Testis (tissue), 2 donors: ENCODE measurements around the gene FBLL1.

Experiments used
- POLR2A ChIP-seq: fragments of 450-650 bp; IDR thresholded peaks from one replicate; pipeline ENCODE4 v1.6.1; 2017; ENCODE audit warnings: antibody characterized with exemption, mild to moderate bottlenecking, moderate library complexity
- TF ChIP-seq, protein P1 (sequence below), 3 experiments: fragments of 450-650 bp in 2 of 3; fragments of 200-600 bp in 1 of 3; sonication (generic) in 1 of 3; IDR thresholded peaks; one replicate each; pipeline ENCODE4 v1.5.1; 2016 to 2019; ENCODE audit warnings: antibody characterized with exemption in 3 of 3, mild to moderate bottlenecking in 2 of 3, moderate library complexity in 1 of 3

DNA sequence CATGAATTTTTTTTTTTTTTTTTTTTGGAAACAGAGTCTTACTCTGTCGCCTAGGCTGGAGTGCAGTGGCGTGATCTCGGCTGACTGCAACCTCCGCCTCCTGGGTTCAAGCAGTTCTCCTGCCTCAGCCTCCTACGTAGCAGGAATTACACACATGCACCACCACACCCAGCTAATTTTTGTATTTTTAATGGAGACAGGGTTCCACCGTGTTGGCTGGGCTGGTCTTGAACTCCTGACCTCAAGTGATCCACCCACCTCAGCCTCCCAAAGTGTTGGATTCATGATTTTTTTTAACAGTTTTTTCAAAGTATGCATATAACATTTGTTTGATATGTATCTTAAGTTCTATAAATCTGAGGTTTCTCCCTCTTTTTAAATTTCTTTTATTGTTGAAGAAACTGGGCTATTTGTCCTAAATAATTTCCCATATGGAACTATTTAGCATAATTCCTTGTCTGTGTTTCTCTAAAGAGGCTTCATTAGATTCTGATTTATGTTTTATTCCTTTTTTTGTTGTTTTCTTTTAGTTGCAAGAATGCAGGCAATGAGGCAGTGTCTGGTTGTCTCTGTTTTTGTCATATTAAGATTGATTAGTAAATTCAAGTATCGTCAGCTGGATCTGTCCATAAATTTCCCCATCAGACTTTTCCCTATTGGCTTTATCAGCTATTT lies 26.4 kb upstream of the FBLL1 start:
- TF ChIP-seq, protein P1, sequence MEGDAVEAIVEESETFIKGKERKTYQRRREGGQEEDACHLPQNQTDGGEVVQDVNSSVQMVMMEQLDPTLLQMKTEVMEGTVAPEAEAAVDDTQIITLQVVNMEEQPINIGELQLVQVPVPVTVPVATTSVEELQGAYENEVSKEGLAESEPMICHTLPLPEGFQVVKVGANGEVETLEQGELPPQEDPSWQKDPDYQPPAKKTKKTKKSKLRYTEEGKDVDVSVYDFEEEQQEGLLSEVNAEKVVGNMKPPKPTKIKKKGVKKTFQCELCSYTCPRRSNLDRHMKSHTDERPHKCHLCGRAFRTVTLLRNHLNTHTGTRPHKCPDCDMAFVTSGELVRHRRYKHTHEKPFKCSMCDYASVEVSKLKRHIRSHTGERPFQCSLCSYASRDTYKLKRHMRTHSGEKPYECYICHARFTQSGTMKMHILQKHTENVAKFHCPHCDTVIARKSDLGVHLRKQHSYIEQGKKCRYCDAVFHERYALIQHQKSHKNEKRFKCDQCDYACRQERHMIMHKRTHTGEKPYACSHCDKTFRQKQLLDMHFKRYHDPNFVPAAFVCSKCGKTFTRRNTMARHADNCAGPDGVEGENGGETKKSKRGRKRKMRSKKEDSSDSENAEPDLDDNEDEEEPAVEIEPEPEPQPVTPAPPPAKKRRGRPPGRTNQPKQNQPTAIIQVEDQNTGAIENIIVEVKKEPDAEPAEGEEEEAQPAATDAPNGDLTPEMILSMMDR (IDR thresholded peaks at IDR 0.05) = no peak
- no peak for TF ChIP-seq POLR2A
